Activated T-helper 1 cell treated with anti-CD3 and anti-CD28 coated beads, Interleukin-12 subunit alpha, Interleukin-12 subunit beta, Interleukin-2, Interleukin-4 antibody, amounts not matched to agents 30 ng/mL and 10 ng/mL and 1 ng/mL, durations not matched to agents 14 hours and 24 hours and 36 hours (primary cell): Measurements from ENCODE around the gene PGAM2. TPM values are rescaled to one million over a fixed set of nuclear protein-coding genes. Genes with fewer than 3 reads are reported as not detected.

Experiments used
- DNase-seq: peaks from one replicate; pipeline ENCODE4 v3.0.0; 2021; ENCODE audit warnings: low spot score
- H3K27ac Mint-ChIP-seq: one replicate; pipeline ENCODE4 v1.8.0; 2021; ENCODE audit warnings: mild to moderate bottlenecking, mixed read lengths
- H3K27me3 Mint-ChIP-seq: one replicate; pipeline ENCODE4 v1.8.0; 2022; ENCODE audit warnings: mild to moderate bottlenecking, moderate library complexity, mixed read lengths; ENCODE audit not compliant: insufficient read depth
- H3K36me3 Mint-ChIP-seq: one replicate; pipeline ENCODE4 v1.8.0; 2021; ENCODE audit warnings: low read depth, mixed read lengths
- H3K4me1 Mint-ChIP-seq: one replicate; pipeline ENCODE4 v1.8.0; 2021; ENCODE audit warnings: low read depth, mixed read lengths
- H3K4me3 Mint-ChIP-seq: one replicate; pipeline ENCODE4 v1.8.0; 2021; ENCODE audit warnings: mild to moderate bottlenecking, moderate library complexity, mixed read lengths
- H3K9me3 Mint-ChIP-seq: one replicate; pipeline ENCODE4 v1.8.0; 2021; ENCODE audit warnings: mixed read lengths
- intact Hi-C: fragments of 100-400 bp; cut with micrococcal nuclease; formaldehyde crosslinking; loops from one replicate; pipeline ENCODE4 v1.15.1; 2024
- total RNA-seq: library from RNA; stranded (reverse); gene quantifications from 2 replicates; pipeline ENCODE4 v1.2.3, GENCODE V29; 2022

The PGAM2 gene
- total RNA-seq, 1 donor from 2014 or later = 0.78 TPM

- intact Hi-C loops = no loop called here
- H3K27ac Mint-ChIP-seq = no peak overlapping the region
- H3K4me3 Mint-ChIP-seq = no peak overlapping the region
- no peaks in the 10 kb centered on the region for H3K9me3 Mint-ChIP-seq
- H3K27me3 Mint-ChIP-seq = no peaks in the 10 kb centered on the region
- H3K4me1 Mint-ChIP-seq = peaks cover 30% of the 10 kb centered on the region
- no peak for DNase-seq
- peaks cover 38% of the 10 kb centered on the region for H3K36me3 Mint-ChIP-seq
Measured at GRCh38 chr7:44052771-44053365, 12.5 kb downstream of the PGAM2 start.

- intact Hi-C loops = no loop called here
- Mint-ChIP-seq H3K27me3 (no peaks in the 10 kb centered on the region), H3K27ac (peak overlapping the region; percentile 7), H3K9me3 (no peaks in the 10 kb centered on the region), H3K4me1 (peaks cover 40% of the 10 kb centered on the region), H3K36me3 (peaks cover 40% of the 10 kb centered on the region), H3K4me3 (no peak overlapping the region)
- DNase-seq = no peak
Measured at GRCh38 chr7:44051611-44052220, 13.7 kb downstream of the PGAM2 start.

DNA sequence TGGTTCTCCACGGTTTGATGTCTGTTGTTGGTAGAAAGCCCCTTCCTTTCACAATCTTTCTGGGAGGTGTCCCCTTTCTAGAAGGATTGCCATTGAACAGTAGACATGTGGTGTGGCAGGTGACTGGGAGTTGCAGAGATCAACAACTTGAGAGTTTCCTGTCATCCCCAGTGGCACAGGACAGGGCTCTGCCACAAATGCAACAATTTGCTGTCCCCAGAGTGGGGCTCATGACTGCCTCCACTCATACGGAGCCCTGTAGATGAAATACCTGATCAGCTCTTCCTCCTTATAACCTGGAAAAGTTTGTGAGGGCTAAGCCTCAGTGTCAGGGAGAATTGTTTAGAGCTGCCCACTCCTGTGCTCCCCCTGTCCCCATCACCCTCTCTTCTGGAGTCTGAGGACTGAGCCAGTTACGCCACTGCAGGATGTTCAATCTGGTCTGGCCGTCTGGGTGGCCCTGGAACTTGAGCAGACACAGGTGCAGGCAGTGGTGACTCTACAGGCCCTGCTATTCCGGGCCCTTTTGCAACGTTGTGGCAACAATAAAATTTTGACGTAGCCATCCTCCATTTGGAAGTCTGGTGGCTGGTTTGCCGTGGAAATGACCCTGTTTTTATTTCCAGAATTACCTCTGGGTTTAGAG lies 14.3 kb downstream of the PGAM2 start:
- no peak for DNase-seq
- H3K4me3 Mint-ChIP-seq = no peak overlapping the region
- intact Hi-C loops = no loop called here
- H3K27me3 Mint-ChIP-seq = no peaks in the 10 kb centered on the region
- H3K36me3 Mint-ChIP-seq = peaks cover 40% of the 10 kb centered on the region
- peaks cover 47% of the 10 kb centered on the region for H3K4me1 Mint-ChIP-seq
- H3K27ac Mint-ChIP-seq = no peak overlapping the region
- H3K9me3 Mint-ChIP-seq = no peaks in the 10 kb centered on the region

DNA sequence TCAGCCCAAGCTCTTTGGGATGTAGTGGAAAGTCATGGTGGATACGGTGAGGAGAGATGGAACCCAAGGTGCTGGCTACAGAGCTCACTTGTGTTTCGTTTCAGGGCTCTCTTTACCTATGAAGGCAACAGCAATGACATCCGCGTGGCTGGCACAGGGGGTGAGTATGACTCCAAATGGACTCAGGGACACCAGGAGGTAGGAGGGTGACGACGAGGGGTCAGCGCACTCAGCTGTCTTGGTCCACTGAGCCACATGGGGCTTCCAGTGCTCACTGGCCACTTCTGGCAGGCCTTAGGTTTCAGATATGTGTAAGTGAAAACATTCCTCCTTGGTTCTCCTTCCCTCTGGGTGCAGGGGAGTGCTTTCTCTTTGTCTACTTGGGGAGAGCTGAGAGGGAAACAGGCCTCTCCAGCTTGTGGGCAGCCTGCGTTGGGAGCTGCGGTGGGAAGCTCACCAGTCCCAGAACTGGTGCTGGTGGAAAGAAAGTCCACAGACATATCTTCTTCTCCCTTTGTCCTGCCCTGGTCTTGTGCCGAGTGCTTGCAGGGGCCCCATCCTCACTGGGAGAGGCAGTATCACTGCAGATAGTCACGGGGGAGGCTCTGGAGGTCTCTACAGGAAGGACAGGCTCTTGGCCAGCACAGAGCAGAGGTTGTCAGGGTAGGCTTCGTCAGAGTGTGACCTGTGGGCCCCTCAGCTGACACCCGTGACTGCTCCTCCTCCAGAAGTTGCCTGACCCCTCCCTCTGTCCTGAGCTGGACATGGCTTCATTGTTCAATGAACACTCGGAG lies 15.0 kb downstream of the PGAM2 start:
- no peak overlapping the region for H3K4me3 Mint-ChIP-seq
- peaks cover 54% of the 10 kb centered on the region for H3K4me1 Mint-ChIP-seq
- H3K27me3 Mint-ChIP-seq = no peaks in the 10 kb centered on the region
- no peak for DNase-seq
- H3K36me3 Mint-ChIP-seq = peaks cover 41% of the 10 kb centered on the region
- H3K9me3 Mint-ChIP-seq = no peaks in the 10 kb centered on the region
- no peak overlapping the region for H3K27ac Mint-ChIP-seq
- intact Hi-C loops = no loop called here

- H3K4me1 Mint-ChIP-seq = peaks cover 61% of the 10 kb centered on the region
- peaks cover 39% of the 10 kb centered on the region for H3K36me3 Mint-ChIP-seq
- no peak overlapping the region for H3K4me3 Mint-ChIP-seq
- no peaks in the 10 kb centered on the region for H3K27me3 Mint-ChIP-seq
- no peak for DNase-seq
- intact Hi-C loops = no loop called here
- H3K9me3 Mint-ChIP-seq = no peaks in the 10 kb centered on the region
- H3K27ac Mint-ChIP-seq = peak overlapping the region; percentile 63
Measured at GRCh38 chr7:44048031-44048795, 17.2 kb downstream of the PGAM2 start.

- H3K27me3 Mint-ChIP-seq = no peaks in the 10 kb centered on the region
- no peaks in the 10 kb centered on the region for H3K9me3 Mint-ChIP-seq
- H3K4me1 Mint-ChIP-seq = peaks cover 61% of the 10 kb centered on the region
- DNase-seq = no peak
- H3K27ac Mint-ChIP-seq = peak overlapping the region; percentile 87
- peak overlapping the region; percentile 92 for H3K4me3 Mint-ChIP-seq
- H3K36me3 Mint-ChIP-seq = peaks cover 31% of the 10 kb centered on the region
- intact Hi-C loops = no loop called here
Measured at GRCh38 chr7:44046321-44047061, 18.9 kb downstream of the PGAM2 start.

DNA sequence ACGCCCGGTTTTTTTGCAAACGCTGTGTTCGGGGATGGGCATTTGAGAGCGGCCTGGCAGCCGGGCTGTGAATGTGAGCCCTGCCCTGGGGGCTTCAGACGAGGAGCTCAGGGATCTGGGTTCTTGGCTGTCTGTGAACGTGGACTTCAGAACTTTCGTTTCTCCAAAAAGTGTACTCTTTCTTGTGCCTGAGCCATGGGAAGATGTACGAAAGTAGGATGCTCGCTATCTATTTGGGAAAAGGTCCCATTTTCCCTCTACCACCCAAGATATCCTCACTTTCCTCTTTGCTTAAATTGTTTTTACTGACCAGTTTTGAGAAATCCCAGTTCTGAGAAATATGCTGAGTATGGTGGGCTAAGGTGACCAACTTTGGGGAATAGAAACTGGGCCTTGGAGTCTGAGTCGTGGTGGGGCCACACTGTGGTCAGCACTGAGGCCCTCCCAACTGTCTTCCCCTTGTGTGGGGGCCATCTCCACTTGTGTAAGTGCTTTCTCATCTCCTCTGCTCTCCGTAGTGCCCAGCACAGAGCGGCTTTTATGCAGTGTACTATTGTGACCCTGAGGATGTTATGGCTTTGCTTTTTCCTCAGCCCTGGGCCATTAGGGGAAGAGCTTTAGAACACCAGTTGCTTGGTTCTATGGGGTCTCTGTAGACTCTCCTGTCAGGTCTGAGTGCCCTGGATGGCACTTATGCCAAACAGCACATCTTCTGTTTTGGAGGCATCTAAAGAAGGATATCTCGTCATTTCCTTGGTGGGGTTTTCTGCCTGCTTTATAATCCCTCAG lies 19.9 kb downstream of the PGAM2 start:
- Mint-ChIP-seq H3K27me3 (no peaks in the 10 kb centered on the region), H3K27ac (peak overlapping the region; percentile 87), H3K36me3 (peaks cover 24% of the 10 kb centered on the region), H3K9me3 (no peaks in the 10 kb centered on the region), H3K4me1 (peaks cover 52% of the 10 kb centered on the region), H3K4me3 (peak overlapping the region; percentile 92)
- DNase-seq = no peak
- intact Hi-C loops = loop anchor here (2.0 kb wide), 4 partner anchors 27 to 155 kb away; partner anchors contain the start of genes POLD2, POLM and YKT6

DNA sequence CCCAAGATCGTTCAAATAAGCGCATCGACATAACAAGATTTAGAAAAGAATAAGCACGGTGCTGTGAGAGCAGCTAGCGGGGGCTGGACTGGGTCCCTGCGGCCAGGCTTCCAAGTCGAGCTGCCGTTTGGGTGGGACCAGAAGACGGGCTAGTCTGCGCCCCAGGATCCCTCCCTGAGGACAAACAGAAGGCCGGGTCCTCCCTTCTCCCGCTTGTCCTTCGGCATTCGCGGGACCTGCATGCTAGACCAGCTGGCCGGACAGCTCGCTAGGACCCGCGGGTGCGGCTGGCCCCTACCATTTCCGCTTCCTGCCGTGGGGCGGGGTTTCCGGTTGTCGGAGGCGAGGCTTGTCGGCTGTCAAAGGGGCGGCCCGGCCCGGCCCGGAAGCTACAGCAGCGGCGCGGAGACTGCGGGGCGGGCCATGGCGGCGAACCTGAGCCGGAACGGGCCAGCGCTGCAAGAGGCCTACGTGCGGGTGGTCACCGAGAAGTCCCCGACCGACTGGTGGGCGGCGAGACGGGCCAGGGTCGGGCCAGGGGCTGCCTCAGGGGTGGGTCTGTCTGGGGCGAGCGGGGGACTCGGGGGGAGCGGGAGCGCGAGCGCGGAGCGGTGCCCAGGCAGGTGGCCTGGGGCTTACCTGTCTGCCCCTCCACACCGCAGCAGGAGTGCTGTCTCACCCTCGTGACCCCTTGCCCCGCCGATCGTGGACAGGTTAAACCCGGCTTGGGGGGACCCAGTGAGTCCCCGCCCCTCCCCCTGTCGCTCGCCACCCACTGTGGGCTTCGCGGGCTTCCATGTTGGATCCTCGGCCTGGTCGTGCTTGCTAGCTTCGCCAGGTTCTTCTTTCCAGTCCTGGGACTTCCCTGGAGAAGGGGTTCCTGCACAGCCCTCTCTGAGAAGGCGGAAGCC lies 20.8 kb downstream of the PGAM2 start, which contains the start of gene DBNL:
Gene DBNL (plus strand): TSS at position 388 of the 911 bp plus-strand sequence. CDS start 36 bp downstream, at position 424.
- intact Hi-C loops = loop anchor here (2.0 kb wide), 4 partner anchors 26 to 156 kb away; partner anchors contain the start of genes POLD2, POLM and YKT6
- Mint-ChIP-seq H3K27me3 (no peaks in the 10 kb centered on the region), H3K4me3 (peak within 1 kb of the TSS; percentile 92), H3K36me3 (peaks cover 22% of the 10 kb centered on the region), H3K4me1 (peaks cover 44% of the 10 kb centered on the region), H3K9me3 (no peaks in the 10 kb centered on the region), H3K27ac (peak within 1 kb of the TSS; percentile 87)
- peak; percentile 92 for DNase-seq

GRCh38 chr7:44043902-44044301 lies 21.5 kb downstream of the PGAM2 start:
- intact Hi-C loops = loop anchor here (2.0 kb wide), 4 partner anchors 25 to 157 kb away; partner anchors contain the start of genes POLD2, POLM and YKT6
- Mint-ChIP-seq H3K36me3 (peaks cover 22% of the 10 kb centered on the region), H3K27ac (peak overlapping the region; percentile 87), H3K27me3 (no peaks in the 10 kb centered on the region), H3K4me3 (peak overlapping the region; percentile 92), H3K9me3 (no peaks in the 10 kb centered on the region), H3K4me1 (peaks cover 43% of the 10 kb centered on the region)
- no peak for DNase-seq

DNA sequence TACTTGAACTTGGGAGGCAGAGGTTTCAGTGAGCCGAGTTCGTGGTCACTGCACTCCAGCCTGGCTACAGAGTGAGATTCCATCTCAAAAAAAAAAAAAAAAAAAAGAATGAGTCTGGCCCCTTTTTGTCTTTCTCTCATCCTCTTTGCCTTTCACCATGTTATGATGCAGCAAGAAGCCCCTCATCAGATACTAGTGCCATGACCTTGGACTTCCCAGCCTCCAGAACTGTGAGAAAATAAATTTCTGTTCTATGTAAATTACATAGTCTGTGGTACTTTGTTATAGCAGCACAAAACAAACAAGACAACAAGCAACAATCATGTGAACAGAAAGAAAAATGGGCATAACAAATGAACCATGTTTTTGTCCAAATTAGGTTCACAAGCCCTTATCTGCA lies 23.1 kb downstream of the PGAM2 start:
- H3K4me1 Mint-ChIP-seq = peaks cover 31% of the 10 kb centered on the region
- H3K27ac Mint-ChIP-seq = no peak overlapping the region
- intact Hi-C loops = no loop called here
- no peak for DNase-seq
- H3K4me3 Mint-ChIP-seq = peak overlapping the region; percentile 46
- peaks cover 18% of the 10 kb centered on the region for H3K36me3 Mint-ChIP-seq
- H3K9me3 Mint-ChIP-seq = no peaks in the 10 kb centered on the region
- H3K27me3 Mint-ChIP-seq = no peaks in the 10 kb centered on the region
